Mucosa of descending colon (tissue), 3 donors: ENCODE measurements around the gene CRBN. TPM values are rescaled to one million over a fixed set of nuclear protein-coding genes. Genes with fewer than 3 reads are reported as not detected.

Experiments used
- ATAC-seq: fragments of 200-7000 bp; cut with Tn5 transposase; one replicate; pipeline ENCODE4 v1.9.1; 2020; ENCODE audit warnings: mild to moderate bottlenecking, moderate library complexity
- DNase-seq, 3 donors: peaks; one replicate each; pipeline ENCODE4 v3.0.0-alpha.2; 2020
- H3K36me3 ChIP-seq: fragments of 200-600 bp; one replicate; pipeline ENCODE4 v1.8.0; 2021; ENCODE audit warnings: low read depth, mild to moderate bottlenecking
- H3K4me1 ChIP-seq: fragments of 200-600 bp; one replicate; pipeline ENCODE4 v1.8.0; 2021; ENCODE audit warnings: low read depth, mild to moderate bottlenecking
- H3K4me3 ChIP-seq: fragments of 200-600 bp; one replicate; pipeline ENCODE4 v1.8.0; 2021; ENCODE audit warnings: mild to moderate bottlenecking
- H3K9me3 ChIP-seq: fragments of 200-600 bp; one replicate; pipeline ENCODE4 v1.8.0; 2021; ENCODE audit warnings: mild to moderate bottlenecking
- CTCF ChIP-seq: fragments of 200-600 bp; IDR thresholded peaks from one replicate; pipeline ENCODE4 v1.8.0; 2022; ENCODE audit warnings: antibody characterized with exemption, mild to moderate bottlenecking
- intact Hi-C, 2 donors: fragments of 100-400 bp; cut with DNase I in 1 of 2; cut with micrococcal nuclease in 1 of 2; formaldehyde crosslinking; loops; one replicate each; pipeline versions ENCODE4 v1.11.0 to v1.11.1; 2022; cut with DNase I, micrococcal nuclease
- total RNA-seq, 3 donors: library from RNA; stranded (reverse); fragmentation: NEBNext Ultra II Directional in 2 of 3; extraction: Animal tissue kit (Norgen Biotek cat#: 25700) in 2 of 3; gene quantifications; one replicate each; pipeline versions ENCODE4 v1.2.1 to v1.2.4, GENCODE V29; 2021 to 2023
- donor health status: DM: no; HTN: no; CAD: no; lungs with moderate emphysema.
- donor health status: DM: no; HTN: no; CAD: no.
- donor health status: DM: no; HTN: yes; CAD: no.

Gene CRBN
- total RNA-seq, 3 donors from 2014 or later, result 35.8 to 65.9 (median 64.8) TPM

- Histone ChIP-seq H3K4me1 (no peaks in the 10 kb centered on the region), H3K9me3 (no peaks in the 10 kb centered on the region), H3K4me3 (no peak overlapping the region), H3K36me3 (no peaks in the 10 kb centered on the region)
- TF ChIP-seq CTCF, result no peak
- intact Hi-C loops, result no loop called here
- ATAC-seq (no peak), DNase-seq (no peak)
These were observed 9.7 kb upstream of the CRBN start for GRCh38 chr3:3189102-3189727.

GRCh38 chr3:3184876-3185275 lies 5.4 kb upstream of the CRBN start:
- DNase-seq (no peak), ATAC-seq (no peak)
- no peak overlapping the region for H3K4me3 ChIP-seq
- no peaks in the 10 kb centered on the region for H3K4me1 ChIP-seq
- H3K36me3 ChIP-seq, result no peaks in the 10 kb centered on the region
- TF ChIP-seq CTCF, result no peak
- H3K9me3 ChIP-seq, result no peaks in the 10 kb centered on the region
- intact Hi-C loops, result no loop called here

- no peak for ATAC-seq
These were observed 965 bp upstream of the CRBN start for GRCh38 chr3:3180456-3180855.

GRCh38 chr3:3178498-3179328 lies 778 bp downstream of the CRBN start:
- H3K4me3 ChIP-seq, result peak overlapping the region; percentile 97
- ATAC-seq, result no peak
- no peaks in the 10 kb centered on the region for H3K9me3 ChIP-seq
- peak in 1 of 3 donors; percentile 8 for DNase-seq
- no peaks in the 10 kb centered on the region for H3K36me3 ChIP-seq
- H3K4me1 ChIP-seq, result peaks cover 18% of the 10 kb centered on the region
- intact Hi-C loops, result no loop called here
- no peak for TF ChIP-seq CTCF

More at GRCh38 chr3:3180456-3180855, 965 bp upstream of the CRBN start:
- no peaks in the 10 kb centered on the region for H3K9me3 ChIP-seq
- H3K36me3 ChIP-seq, result no peaks in the 10 kb centered on the region
- TF ChIP-seq CTCF, result no peak
- DNase-seq, result no peak
- H3K4me3 ChIP-seq, result no peak overlapping the region
- intact Hi-C loops, result no loop called here
- H3K4me1 ChIP-seq, result peaks cover 15% of the 10 kb centered on the region

- Histone ChIP-seq H3K9me3 (no peaks in the 10 kb centered on the region), H3K4me1 (peaks cover 22% of the 10 kb centered on the region), H3K36me3 (no peaks in the 10 kb centered on the region), H3K4me3 (no peak overlapping the region)
- no peak for ATAC-seq
- no peak for DNase-seq
- no peak for TF ChIP-seq CTCF
- intact Hi-C loops, result no loop called here
These were observed 1.5 kb downstream of the CRBN start for GRCh38 chr3:3177861-3178497.
